ENCODE results near the gene BRD3. TPM values are rescaled to one million over a fixed set of nuclear protein-coding genes. Genes with fewer than 3 reads are reported as not detected.

BRD3 gene
- total RNA-seq, 1 experiment from 2014 or later, result 47.3 TPM

- no peaks in the 10 kb centered on the region for H3K9me2 ChIP-seq (ENCODE audit: insufficient read depth)
Observed at GRCh38 chr9:134062461-134063087, 5.3 kb downstream of the BRD3 start.

DNA sequence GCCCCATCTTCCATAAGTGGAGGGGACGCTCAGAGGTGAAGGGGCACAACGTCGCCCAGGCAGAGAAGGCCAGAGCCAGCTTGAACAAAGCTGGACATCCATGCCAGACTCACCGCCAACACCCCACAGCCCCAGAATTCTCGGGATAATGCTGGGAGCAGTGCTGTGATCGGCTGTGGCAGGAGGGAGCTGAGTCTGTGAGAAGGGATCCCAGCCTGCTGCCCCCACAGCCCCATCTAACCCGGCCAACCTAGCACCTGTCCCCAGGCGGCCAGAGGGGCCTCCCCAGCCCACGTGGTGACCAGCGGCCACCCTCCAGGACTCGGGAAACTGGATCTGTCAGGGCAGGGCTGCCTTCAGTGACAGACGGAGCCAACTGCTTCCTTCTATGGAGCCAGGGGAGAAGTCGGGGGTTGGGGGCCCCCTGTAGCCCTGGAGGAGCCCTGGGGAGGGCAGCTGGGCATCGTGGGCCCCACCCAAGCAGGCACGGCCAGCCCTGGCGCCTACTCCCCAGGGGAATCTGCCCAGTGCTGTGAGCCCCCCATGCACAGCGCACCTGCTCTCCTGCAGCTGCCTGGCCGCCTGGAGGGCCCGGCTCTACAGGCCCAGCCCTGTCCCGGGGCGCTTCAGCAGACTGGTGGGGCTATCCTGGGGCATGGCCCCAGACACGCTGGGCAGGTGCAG lies 6.0 kb downstream of the BRD3 start:
- no peak for TF ChIP-seq EZH2 (IDR thresholded peaks at IDR 0.05; ENCODE audit: low read depth)
- TF ChIP-seq CTCF (conservative IDR thresholded peaks at IDR 0.05), result no peak
- CTCF ChIA-PET, result no interaction called here

More at GRCh38 chr9:134062461-134063087, 5.3 kb downstream of the BRD3 start:
- H3K27ac ChIP-seq, result no peak overlapping the region
- peaks cover 68% of the 10 kb centered on the region for H4K20me1 ChIP-seq (ENCODE audit: insufficient read depth)
- DNase-seq, result no peak
- H3K36me3 ChIP-seq (ENCODE audit: low read depth), result no peaks in the 10 kb centered on the region
- H3K9me3 ChIP-seq (ENCODE audit: insufficient read depth, low read depth), result no peaks in the 10 kb centered on the region
- H3F3A ChIP-seq (ENCODE audit: insufficient read depth, low read depth), result peaks cover 13% of the 10 kb centered on the region
- H3K79me2 ChIP-seq (ENCODE audit: low read depth), result peaks cover 62% of the 10 kb centered on the region
- H3K4me1 ChIP-seq (replicated peaks; ENCODE audit: insufficient read depth), result peaks cover 13% of the 10 kb centered on the region
- no peaks in the 10 kb centered on the region for H3K27me3 ChIP-seq (ENCODE audit: insufficient read depth, low read depth)
- CTCF ChIA-PET, result no interaction called here
- no TSS peak for BruUV-seq (replicated peaks)
- intact Hi-C loops (cut with micrococcal nuclease; ENCODE audit: unreplicated experiment), result no loop called here
- H3K4me3 ChIP-seq, result no peak overlapping the region
- H3K4me2 ChIP-seq, result no peak overlapping the region
- no peak for TF ChIP-seq CTCF (conservative IDR thresholded peaks at IDR 0.05)
- no peak for TF ChIP-seq EZH2 (IDR thresholded peaks at IDR 0.05; ENCODE audit: low read depth)
- no peak overlapping the region for H2AFZ ChIP-seq
- POLR2A ChIA-PET (ENCODE audit: unreplicated experiment), result no interaction called here

GRCh38 chr9:134061019-134061687 lies 6.7 kb downstream of the BRD3 start:
- Histone ChIP-seq H2AFZ (no peak overlapping the region), H3K4me2 (no peak overlapping the region), H3K4me3 (no peak overlapping the region), H3F3A (ENCODE audit: insufficient read depth, low read depth) (peaks cover 9% of the 10 kb centered on the region), H3K79me2 (ENCODE audit: low read depth) (peaks cover 62% of the 10 kb centered on the region), H3K27me3 (ENCODE audit: insufficient read depth, low read depth) (no peaks in the 10 kb centered on the region), H3K36me3 (ENCODE audit: low read depth) (no peaks in the 10 kb centered on the region), H3K27ac (no peak overlapping the region), H3K4me1 (replicated peaks; ENCODE audit: insufficient read depth) (peaks cover 23% of the 10 kb centered on the region), H3K9me3 (ENCODE audit: insufficient read depth, low read depth) (no peaks in the 10 kb centered on the region), H4K20me1 (ENCODE audit: insufficient read depth) (peaks cover 74% of the 10 kb centered on the region), H3K9me2 (ENCODE audit: insufficient read depth) (no peaks in the 10 kb centered on the region)
- no peak for TF ChIP-seq CTCF (conservative IDR thresholded peaks at IDR 0.05)
- no peak for TF ChIP-seq EZH2 (IDR thresholded peaks at IDR 0.05; ENCODE audit: low read depth)
- no TSS peak for BruUV-seq (replicated peaks)
- intact Hi-C loops (cut with micrococcal nuclease; ENCODE audit: unreplicated experiment), result no loop called here
- ChIA-PET CTCF (no interaction called here), POLR2A (ENCODE audit: unreplicated experiment) (no interaction called here)
- no peak for DNase-seq

More for the DNA sequence above, 6.0 kb downstream of the BRD3 start:
- Histone ChIP-seq H3K4me3 (no peak overlapping the region), H3K9me3 (ENCODE audit: insufficient read depth, low read depth) (no peaks in the 10 kb centered on the region), H2AFZ (no peak overlapping the region), H3K36me3 (ENCODE audit: low read depth) (no peaks in the 10 kb centered on the region), H3K9me2 (ENCODE audit: insufficient read depth) (no peaks in the 10 kb centered on the region), H3K4me1 (replicated peaks; ENCODE audit: insufficient read depth) (peaks cover 19% of the 10 kb centered on the region), H3K4me2 (no peak overlapping the region), H3K27me3 (ENCODE audit: insufficient read depth, low read depth) (no peaks in the 10 kb centered on the region), H3K79me2 (ENCODE audit: low read depth) (peaks cover 63% of the 10 kb centered on the region), H4K20me1 (ENCODE audit: insufficient read depth) (peaks cover 73% of the 10 kb centered on the region), H3K27ac (no peak overlapping the region), H3F3A (ENCODE audit: insufficient read depth, low read depth) (peaks cover 13% of the 10 kb centered on the region)
- POLR2A ChIA-PET (ENCODE audit: unreplicated experiment), result no interaction called here
- no peak for DNase-seq
- intact Hi-C loops (cut with micrococcal nuclease; ENCODE audit: unreplicated experiment), result no loop called here
- no TSS peak for BruUV-seq (replicated peaks)
